Lung microvascular endothelial cell (primary cell): ENCODE results near the gene ADARB2. TPM values are rescaled to one million over a fixed set of nuclear protein-coding genes. Genes with fewer than 3 reads are reported as not detected.
A peak's percentile ranks its signal among the peaks of the same experiment; 100 is the strongest.

ENCODE experiments used
- DNase-seq, 2 donors: peaks; one replicate each; pipeline versions ENCODE4 v3.0.0 to v3.0.0-alpha.2; 2010; ENCODE audit warnings: low read depth in 2 of 2
- total RNA-seq: library from RNA; depleted of rRNA; stranded (reverse); fragments of >200 nt; gene quantifications from 2 replicates; pipeline ENCODE4 v1.2.1, GENCODE V29; 2014

ADARB2 gene
- total RNA-seq, 1 donor from 2014 or later, result 2.0 TPM

GRCh38 chr10:1182280-1183032 lies 554.9 kb downstream of the ADARB2 start:
- DNase-seq, result no peak

GRCh38 chr10:1180836-1181235 lies 556.5 kb downstream of the ADARB2 start:
- DNase-seq, result no peak

DNA sequence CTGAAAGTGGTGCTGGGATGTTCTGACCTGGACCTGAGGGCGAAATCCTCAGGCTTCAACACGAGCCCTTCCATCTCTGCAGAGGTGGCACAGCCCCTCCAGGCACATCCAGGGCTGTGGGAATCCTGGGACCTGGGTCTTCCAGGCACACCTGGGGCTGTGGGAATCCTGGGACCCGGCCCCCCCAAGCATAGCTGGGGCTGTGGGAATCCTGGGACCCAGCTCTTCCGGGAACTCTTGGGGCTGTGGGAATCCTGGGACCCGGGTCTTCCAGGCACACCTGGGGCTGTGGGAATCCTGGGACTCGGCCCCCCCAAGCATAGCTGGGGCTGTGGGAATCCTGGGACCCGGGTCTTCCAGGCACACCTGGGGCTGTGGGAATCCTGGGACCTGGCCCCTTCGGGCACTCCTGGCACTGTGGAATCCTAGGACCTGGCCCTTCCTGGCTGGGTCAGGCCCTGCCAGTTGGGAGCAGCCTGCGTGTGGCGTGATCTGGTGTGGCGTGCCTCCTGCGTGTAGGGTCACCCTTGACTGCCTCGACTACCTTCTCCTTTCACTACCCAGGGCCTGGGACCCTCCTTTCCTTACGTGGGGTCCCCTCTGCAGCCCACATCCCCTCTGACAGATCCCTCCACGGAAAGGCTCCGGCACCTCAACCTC lies 557.1 kb downstream of the ADARB2 start:
- no peak for DNase-seq

- peak in 1 of 2 donors; percentile 9 for DNase-seq
Observed at GRCh38 chr10:1179346-1180070, 557.8 kb downstream of the ADARB2 start.

GRCh38 chr10:1178506-1178905 lies 558.8 kb downstream of the ADARB2 start:
- DNase-seq, result no peak

- no peak for DNase-seq
Observed at GRCh38 chr10:1177936-1178335, 559.4 kb downstream of the ADARB2 start.

DNA sequence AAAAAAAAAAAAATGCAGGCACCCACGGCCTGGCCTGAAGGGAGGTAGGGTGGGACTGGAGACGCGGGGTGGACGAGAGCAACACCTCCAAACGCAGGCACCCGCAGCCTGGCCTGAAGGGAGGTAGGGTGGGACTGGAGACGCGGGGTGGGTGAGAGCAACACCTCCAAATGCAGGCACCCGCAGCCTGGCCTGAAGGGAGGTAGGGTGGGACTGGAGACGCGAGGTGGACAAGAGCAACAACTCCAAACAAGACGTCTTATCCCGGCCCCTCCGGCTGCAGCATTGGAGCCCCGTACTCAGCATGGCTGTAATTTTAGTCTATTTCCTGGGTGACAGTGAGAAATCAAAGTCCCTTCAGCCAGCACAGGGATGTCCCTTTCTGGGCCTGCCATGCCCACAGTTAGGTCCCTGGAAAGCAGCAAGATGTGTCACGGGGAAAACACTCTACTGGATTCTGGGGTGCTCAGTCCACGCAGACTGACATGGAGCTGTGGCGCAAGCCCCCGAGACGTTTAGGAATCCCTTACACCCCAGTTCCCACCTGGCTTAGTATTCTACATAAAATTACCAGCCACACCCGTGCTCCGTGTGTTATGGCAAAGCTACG lies 561.3 kb downstream of the ADARB2 start:
- no peak for DNase-seq

DNA sequence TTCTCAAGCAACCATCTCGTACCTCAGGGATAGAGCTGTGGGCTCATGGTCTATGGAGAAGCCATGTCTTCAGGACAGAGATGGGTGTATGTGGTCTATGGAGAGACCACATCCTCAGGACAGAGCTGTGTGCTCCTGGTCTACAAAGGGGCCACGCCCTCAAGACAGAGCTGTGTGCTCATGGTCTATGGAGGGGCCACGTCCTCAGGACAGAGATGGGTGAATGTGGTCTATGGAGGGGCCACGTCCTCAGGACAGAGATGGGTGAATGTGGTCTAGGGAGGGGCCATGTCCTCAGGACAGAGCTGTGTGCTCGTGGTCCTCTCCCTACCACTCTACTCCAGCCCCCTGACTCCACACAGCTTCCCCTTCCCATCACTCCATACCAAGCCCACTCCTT lies 563.3 kb downstream of the ADARB2 start:
- no peak for DNase-seq

GRCh38 chr10:1173091-1173490 lies 564.2 kb downstream of the ADARB2 start:
- no peak for DNase-seq

DNA sequence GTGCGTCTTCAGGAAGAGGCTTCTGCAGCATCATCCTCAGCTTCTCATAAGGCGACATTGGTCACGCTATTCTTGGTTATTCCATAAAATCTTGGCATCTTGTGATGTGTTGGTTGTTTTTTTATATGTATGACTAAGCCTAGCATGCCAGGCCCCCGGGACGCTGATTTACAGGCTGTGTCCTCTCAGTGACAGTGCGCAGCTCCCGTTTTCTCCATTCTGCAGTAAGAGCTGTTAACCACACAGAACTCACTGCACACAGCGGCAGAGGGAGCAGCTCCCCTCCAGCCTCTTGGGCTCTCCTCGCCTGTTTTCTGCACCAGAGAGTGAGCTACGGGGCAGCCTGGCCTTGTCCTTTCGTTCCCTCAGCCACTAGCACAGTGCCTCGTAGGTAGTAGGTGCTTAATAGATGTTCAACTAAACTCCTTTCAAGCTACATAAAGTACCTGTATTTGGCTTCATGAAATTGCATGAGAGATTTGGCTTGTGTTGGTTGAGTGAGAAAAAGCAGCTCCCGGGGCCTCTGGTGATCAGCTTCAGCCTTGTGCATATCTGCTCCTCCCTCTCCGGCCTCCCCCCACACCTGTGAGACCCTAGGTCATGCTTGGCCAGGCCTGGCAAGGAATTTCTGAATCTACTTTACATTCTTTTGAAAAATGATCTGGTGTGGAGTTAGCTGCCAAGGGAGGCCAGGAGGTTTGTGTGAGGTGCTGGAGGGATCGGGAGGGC lies 564.9 kb downstream of the ADARB2 start:
- DNase-seq, result no peak

DNA sequence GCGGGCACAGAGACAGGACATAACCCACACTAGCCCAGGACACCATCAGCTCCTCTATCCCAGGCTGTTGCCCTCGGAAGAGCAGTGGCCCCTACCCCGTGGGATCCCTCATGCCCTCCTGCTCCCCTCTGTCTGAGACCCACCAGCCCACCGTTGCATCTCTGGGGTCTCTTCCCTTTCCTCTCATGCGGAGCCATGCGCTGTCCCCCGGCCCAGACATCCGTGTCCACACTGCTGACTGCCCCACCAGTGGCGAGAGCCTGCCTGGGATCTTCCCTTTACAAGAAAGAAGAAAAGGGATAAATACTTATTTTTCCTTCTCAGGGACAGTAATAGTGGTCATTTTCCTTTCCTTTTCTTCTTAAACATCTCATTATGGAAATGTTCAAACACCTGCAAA lies 565.7 kb downstream of the ADARB2 start:
- DNase-seq, result no peak

GRCh38 chr10:1171182-1171581 lies 566.1 kb downstream of the ADARB2 start:
- no peak for DNase-seq

- DNase-seq, result no peak
Observed at GRCh38 chr10:1170867-1171180, 566.5 kb downstream of the ADARB2 start.

DNA sequence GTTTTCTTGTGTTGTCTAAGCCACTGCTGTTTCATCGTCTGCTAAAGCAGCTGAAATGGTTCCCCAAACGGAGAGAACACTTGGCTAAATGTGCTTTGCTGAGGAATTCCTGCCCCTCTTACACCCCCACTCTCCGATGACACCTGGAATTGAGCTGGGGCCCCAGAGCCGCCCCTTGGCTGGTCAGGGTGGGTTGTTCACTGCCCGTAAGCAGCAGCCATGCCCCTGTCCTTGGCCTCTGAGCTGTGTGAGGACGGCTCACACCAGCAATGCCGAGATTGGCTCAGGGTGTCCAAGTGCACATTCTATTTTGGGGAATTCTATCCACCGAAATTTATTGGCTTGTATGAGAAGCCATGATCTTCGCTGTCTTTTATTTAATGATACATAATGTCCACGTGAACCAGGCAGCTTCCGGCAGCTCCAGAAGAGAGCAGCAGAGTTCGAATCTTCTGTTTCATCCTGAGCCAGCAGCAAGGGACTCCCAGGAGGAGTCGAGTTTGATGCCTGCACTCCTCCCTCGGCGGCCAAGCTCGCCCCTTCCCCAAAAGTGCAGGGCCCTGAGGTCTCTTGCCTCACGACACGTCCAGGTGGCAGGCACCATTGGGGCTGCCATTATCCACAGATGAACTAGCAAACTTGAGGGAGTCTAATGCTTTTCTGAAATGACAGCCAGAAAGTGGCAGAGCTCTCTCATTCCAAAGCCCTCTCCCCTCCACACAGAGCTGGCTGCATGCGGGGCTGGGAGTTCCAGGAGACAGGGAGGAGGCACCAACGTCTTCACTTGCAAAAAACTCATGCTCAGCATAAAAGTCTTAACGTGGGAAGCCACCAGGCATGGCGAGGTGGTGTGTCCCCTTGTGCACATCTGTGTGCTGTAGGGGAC lies 567.1 kb downstream of the ADARB2 start:
- DNase-seq, result no peak

- no peak for DNase-seq
Observed at GRCh38 chr10:1169186-1169885, 568.0 kb downstream of the ADARB2 start.

DNA sequence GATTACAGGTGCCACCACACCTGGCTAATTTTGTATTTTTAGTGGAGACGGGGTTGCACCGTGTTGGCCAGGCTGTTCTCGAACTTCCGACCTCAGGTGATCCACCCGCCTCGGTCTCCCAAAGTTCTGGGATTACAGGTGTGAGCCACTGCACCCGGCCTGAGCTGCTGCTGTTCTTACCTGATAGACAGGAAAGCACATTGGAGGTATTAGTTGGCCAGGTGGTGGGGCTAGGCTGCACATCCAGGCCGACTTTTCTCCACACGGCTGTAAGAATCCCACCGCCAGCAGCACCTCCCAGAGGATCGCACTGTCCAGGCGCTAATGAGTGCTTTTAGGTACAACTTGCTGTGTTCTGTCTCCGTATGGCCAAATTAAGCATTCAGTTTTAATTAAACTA lies 568.6 kb downstream of the ADARB2 start:
- DNase-seq, result no peak

GRCh38 chr10:1166828-1167275 lies 570.5 kb downstream of the ADARB2 start:
- no peak for DNase-seq

DNA sequence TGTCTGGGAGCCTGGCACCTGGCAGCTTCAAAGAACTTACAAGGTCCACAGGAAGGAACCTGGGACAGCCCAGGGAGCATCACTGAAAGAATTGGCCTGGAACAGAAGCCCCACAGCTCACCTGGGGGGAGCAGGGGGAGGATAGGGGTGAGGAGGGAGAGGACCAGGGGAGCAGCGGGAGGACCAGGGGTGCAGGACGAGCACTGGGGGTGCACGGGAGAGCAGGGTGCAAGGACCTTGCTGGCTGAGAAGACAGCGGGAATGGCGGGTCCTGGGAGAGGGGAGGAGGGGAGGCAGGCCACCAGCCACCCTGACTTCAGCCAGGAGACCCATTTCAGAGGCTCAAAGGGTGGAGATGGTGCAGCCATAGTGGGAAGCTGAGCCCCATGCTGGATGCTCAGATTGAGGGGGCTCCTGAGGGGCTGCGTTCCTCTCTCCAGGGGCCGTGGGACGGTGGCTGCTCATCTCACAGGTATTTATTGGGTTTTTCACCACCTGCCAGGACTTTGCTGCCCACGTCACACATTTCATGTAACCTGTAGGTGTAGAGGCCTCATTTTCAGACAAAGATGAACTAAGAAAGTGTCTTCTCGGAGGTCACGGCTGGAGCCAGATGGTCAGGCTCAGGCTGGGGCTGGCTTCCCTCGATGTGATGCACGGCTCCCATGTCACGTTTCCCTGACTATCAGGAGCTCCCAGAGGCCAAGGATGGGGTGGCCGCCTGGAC lies 571.1 kb downstream of the ADARB2 start:
- no peak for DNase-seq

DNA sequence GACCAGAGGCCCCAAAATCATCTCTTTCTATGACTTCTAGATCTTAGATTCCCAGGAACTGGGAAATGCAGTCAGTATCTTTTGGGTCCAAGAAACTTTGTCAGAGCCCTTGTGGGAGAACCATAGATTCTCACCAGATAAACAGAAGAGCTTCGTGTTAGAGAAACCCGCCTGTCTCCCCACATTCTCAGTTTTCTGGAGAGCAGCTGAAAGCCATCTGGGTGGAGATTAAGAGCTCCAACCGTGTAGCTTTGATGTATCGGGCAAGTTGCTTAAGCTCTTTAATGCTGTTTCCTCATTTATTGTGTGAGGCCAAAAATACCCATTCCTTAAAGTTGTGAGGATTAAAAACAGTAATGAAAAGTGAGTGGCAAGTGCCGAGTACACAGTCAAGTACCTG lies 573.5 kb downstream of the ADARB2 start:
- DNase-seq, result no peak
